Gastroesophageal sphincter (tissue), 3 donors: ENCODE measurements around the gene CYP21A2.
"Not testable (repeated sequence)": the region's sequence is repeated elsewhere in the genome, so short reads cannot be mapped to it uniquely, and the experiment has no call there.

ENCODE experiments used
- CTCF ChIP-seq, 4 experiments: fragments of 200-600 bp in 2 of 4; fragments of 450-650 bp in 2 of 4; sonication (generic) in 1 of 4; IDR thresholded peaks; one replicate each; pipeline ENCODE4 v1.5.1; 2017 to 2019; ENCODE audit warnings: antibody characterized with exemption in 4 of 4, mild to moderate bottlenecking in 2 of 4, moderate library complexity in 2 of 4
- POLR2A ChIP-seq, 2 donors: fragments of 450-650 bp; IDR thresholded peaks; one replicate each; pipeline ENCODE4 v1.6.1; 2017; ENCODE audit warnings: antibody characterized with exemption in 2 of 2, mild to moderate bottlenecking in 2 of 2, moderate library complexity in 1 of 2
- POLR2AphosphoS5 ChIP-seq: sonication (generic); formaldehyde crosslinking; IDR thresholded peaks from one replicate; pipeline ENCODE4 v1.6.1; 2017; ENCODE audit warnings: antibody characterized with exemption

GRCh38 chr6:32037598-32038524 lies at the start of gene CYP21A2:
- TF ChIP-seq CTCF (IDR thresholded peaks at IDR 0.05); POLR2A (IDR thresholded peaks at IDR 0.05); POLR2AphosphoS5: not testable (repeated sequence)
